ENCODE data around the gene CLDN20. TPM values are rescaled to one million over a fixed set of nuclear protein-coding genes. Genes with fewer than 3 reads are reported as not detected.

Gene CLDN20
- total RNA-seq, 2 experiments from 2014 or later = not detected

DNA sequence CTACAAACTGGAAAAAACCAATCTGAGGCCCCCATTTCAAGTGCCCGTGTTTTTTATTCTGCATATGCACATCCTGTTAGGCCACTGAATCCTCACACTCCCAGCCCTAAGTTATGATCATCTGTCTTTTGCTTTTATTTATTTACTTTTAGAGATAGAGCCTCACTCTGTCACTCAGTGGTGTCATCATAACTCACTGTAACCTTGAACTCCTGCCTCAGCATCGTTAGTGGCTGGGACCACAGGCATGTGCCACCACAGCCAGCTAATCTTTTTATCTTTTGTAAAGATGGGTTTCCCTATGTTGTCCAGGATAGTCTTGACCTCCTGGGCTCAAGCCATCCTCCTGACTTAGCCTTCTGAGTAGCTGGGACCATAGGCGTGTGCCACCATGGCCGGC is 29.6 kb upstream of the CLDN20 start:
- intact Hi-C loops (cut with micrococcal nuclease) = no loop called here
- Mint-ChIP-seq H3K9me3 (peaks cover 7% of the 10 kb centered on the region), H3K4me1 (ENCODE audit: low read depth) (no peaks in the 10 kb centered on the region), H3K36me3 (ENCODE audit: low read depth) (peaks cover 4% of the 10 kb centered on the region), H3K27ac (no peak overlapping the region), H3K27me3 (peaks cover 4% of the 10 kb centered on the region), H3K4me3 (no peak overlapping the region)
- ATAC-seq (no peak), DNase-seq (no peak)
- CTCF ChIA-PET = interaction anchor here (0.8 to 1.7 kb wide), 2 partner anchors 15 to 306 kb away, joined by 3 to 4 read pairs; no protein-coding TSS in a partner anchor
- TF ChIP-seq CTCF (IDR thresholded peaks at IDR 0.05) = no peak
- POLR2A ChIA-PET = no interaction called here

GRCh38 chr6:155234687-155235086 is 29.1 kb upstream of the CLDN20 start:
- Mint-ChIP-seq H3K36me3 (ENCODE audit: low read depth) (peaks cover 4% of the 10 kb centered on the region), H3K9me3 (peaks cover 7% of the 10 kb centered on the region), H3K27me3 (peaks cover 4% of the 10 kb centered on the region), H3K4me3 (no peak overlapping the region), H3K4me1 (ENCODE audit: low read depth) (no peaks in the 10 kb centered on the region), H3K27ac (no peak overlapping the region)
- ChIA-PET POLR2A (no interaction called here), CTCF (no interaction called here)
- no peak for TF ChIP-seq CTCF (IDR thresholded peaks at IDR 0.05)
- intact Hi-C loops (cut with micrococcal nuclease) = no loop called here
- ATAC-seq (no peak), DNase-seq (no peak)

GRCh38 chr6:155235087-155235486 is 28.7 kb upstream of the CLDN20 start:
- no peak for ATAC-seq
- Mint-ChIP-seq H3K27ac (no peak overlapping the region), H3K4me3 (no peak overlapping the region), H3K27me3 (peaks cover 4% of the 10 kb centered on the region), H3K4me1 (ENCODE audit: low read depth) (no peaks in the 10 kb centered on the region), H3K36me3 (ENCODE audit: low read depth) (peaks cover 4% of the 10 kb centered on the region), H3K9me3 (peaks cover 5% of the 10 kb centered on the region)
- CTCF ChIA-PET = no interaction called here
- POLR2A ChIA-PET = no interaction called here
- no peak for DNase-seq
- no peak for TF ChIP-seq CTCF (IDR thresholded peaks at IDR 0.05)
- intact Hi-C loops (cut with micrococcal nuclease) = no loop called here

DNA sequence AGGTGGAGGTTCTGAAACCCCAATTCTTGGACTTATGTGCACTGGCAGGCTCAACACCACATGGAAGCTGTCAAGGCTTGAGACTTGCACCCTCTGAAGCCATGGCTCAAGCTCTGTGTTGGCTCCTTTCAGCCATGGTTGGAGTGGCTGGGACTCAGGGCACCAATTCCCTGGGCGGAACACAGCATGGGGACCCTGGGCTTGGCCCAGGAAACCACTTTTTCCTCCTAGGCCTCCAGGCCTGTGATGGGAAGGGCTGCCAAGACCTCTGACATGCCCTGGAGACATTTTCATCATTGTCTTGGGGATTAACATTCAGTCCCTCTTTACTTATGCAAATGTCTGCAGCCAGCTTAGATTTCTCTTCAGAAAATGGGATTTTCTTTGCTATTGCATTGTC is 26.2 kb upstream of the CLDN20 start:
- Mint-ChIP-seq H3K4me3 (no peak overlapping the region), H3K9me3 (peaks cover 2% of the 10 kb centered on the region), H3K27ac (no peak overlapping the region), H3K27me3 (peaks cover 4% of the 10 kb centered on the region), H3K4me1 (ENCODE audit: low read depth) (no peaks in the 10 kb centered on the region), H3K36me3 (ENCODE audit: low read depth) (peaks cover 4% of the 10 kb centered on the region)
- ATAC-seq (no peak), DNase-seq (no peak)
- intact Hi-C loops (cut with micrococcal nuclease) = no loop called here
- ChIA-PET CTCF (no interaction called here), POLR2A (interaction anchor here (0.9 kb wide), 1 partner anchor 25 kb away, joined by 3 read pairs; no protein-coding TSS in a partner anchor)
- TF ChIP-seq CTCF (IDR thresholded peaks at IDR 0.05) = no peak

DNA sequence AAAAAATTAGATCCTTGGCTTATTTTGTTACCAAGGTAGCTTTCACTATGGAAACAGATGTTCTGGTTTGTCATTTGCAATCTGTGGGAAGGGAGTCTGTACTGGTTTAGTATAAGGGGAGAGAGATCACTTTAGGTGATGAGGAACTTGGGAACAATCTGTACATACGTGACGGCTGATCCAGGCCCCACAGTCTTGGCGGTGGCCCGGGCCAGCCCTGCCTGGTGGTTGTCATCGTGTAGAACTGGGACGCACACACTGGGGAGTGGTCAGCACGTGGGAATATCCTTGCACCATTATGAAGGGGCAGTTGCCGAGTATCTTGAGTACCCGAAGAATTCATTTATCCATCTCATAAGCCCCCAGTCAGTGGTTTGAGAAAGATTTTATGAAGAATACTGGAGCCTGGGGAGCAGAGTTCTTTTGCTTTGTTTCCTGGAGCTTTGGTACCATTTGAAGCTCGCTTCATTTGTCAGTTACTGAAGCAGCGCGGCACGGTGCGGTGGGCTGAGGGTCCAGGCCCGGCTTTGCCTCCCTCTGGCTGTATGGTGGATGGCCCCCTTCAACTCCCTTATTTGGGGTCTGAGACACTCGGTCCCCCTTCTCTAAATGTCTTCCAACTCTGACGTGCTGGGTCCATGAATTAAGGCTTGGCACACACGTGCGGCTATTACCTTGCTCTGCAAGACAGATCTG is 22.8 kb upstream of the CLDN20 start:
- CTCF ChIA-PET = interaction anchor here (0.9 to 1.8 kb wide), 3 partner anchors 14 to 313 kb away, joined by 3 to 4 read pairs (median 3); no protein-coding TSS in a partner anchor
- intact Hi-C loops (cut with micrococcal nuclease) = no loop called here
- peaks cover 4% of the 10 kb centered on the region for H3K27me3 Mint-ChIP-seq
- TF ChIP-seq CTCF (IDR thresholded peaks at IDR 0.05) = no peak
- DNase-seq (no peak), ATAC-seq (no peak)
- no peak overlapping the region for H3K4me3 Mint-ChIP-seq
- no peaks in the 10 kb centered on the region for H3K4me1 Mint-ChIP-seq (ENCODE audit: low read depth)
- H3K9me3 Mint-ChIP-seq = peaks cover 2% of the 10 kb centered on the region
- POLR2A ChIA-PET = interaction anchor here (0.8 to 1.2 kb wide), 2 partner anchors 16 to 20 kb away, joined by 3 to 4 read pairs; no protein-coding TSS in a partner anchor
- H3K27ac Mint-ChIP-seq = no peak overlapping the region
- H3K36me3 Mint-ChIP-seq (ENCODE audit: low read depth) = peaks cover 4% of the 10 kb centered on the region
